Skin of body (tissue), 2 donors: ENCODE measurements around the gene AHSG. TPM values are rescaled to one million over a fixed set of nuclear protein-coding genes. Genes with fewer than 3 reads are reported as not detected.

Experiments used
- small RNA-seq: library from RNA; depleted of rRNA; stranded (forward); fragments of <200 nt; gene quantifications from one replicate; pipeline ENCODE3, GENCODE V24; 2014; ENCODE audit warnings: low replicate concordance
- total RNA-seq: library from RNA; depleted of rRNA; stranded (reverse); fragments of >200 nt; gene quantifications from one replicate; pipeline ENCODE4 v1.2.3, GENCODE V29; 2014

AHSG gene
- total RNA-seq, 1 donor from 2014 or later = not detected

Small RNA genes within 50 kb of the gene (small RNA-seq; reads per million reads assigned to genes)
- gene RF00017 = not detected

Other genes with a start within 250 kb of the AHSG start
- gene CRYGS, start 68.7 kb upstream of the AHSG start, total RNA-seq = 0.99 TPM
- 13.9 TPM for gene TBCCD1, start 45.7 kb upstream of the AHSG start, total RNA-seq
- gene DNAJB11, start 42.3 kb upstream of the AHSG start, total RNA-seq = 39.3 TPM
- gene FETUB, start 27.3 kb downstream of the AHSG start, total RNA-seq = 0.49 TPM
- not detected for gene HRG, start 53.0 kb downstream of the AHSG start, total RNA-seq
- gene KNG1, start 104.3 kb downstream of the AHSG start, total RNA-seq = not detected
- gene EIF4A2, start 170.5 kb downstream of the AHSG start, total RNA-seq = 496 TPM
- gene RFC4, start 193.4 kb downstream of the AHSG start, total RNA-seq = 18.7 TPM
- 86.7 TPM for gene ADIPOQ, start 229.7 kb downstream of the AHSG start, total RNA-seq